Cardiac fibroblast (primary cell): ENCODE measurements around the gene BCHE.

ENCODE experiments used
- DNase-seq, 2 donors: peaks; one replicate each; pipeline versions ENCODE4 v3.0.0 to v3.0.0-alpha.2; 2010; ENCODE audit warnings: low read depth in 2 of 2
- H3K4me3 ChIP-seq, 2 donors: replicated peaks in 1 of 2; 1 replicate in 1 of 2; 2 replicates in 1 of 2; pipeline ENCODE4 v1.5.1; 2011; ENCODE audit warnings: low read depth in 2 of 2, low read length in 2 of 2, mild to moderate bottlenecking in 2 of 2, moderate library complexity in 1 of 2
- CTCF ChIP-seq: IDR thresholded peaks from one replicate; pipeline ENCODE4 v1.5.1; 2011; ENCODE audit warnings: low read depth, mild to moderate bottlenecking, low read length, inconsistent platforms

The BCHE gene

GRCh38 chr3:165749241-165749640, 88.0 kb downstream of the BCHE start:
- DNase-seq: no peak
- H3K4me3 ChIP-seq: no peak overlapping the region
- TF ChIP-seq CTCF: no peak

- no peak overlapping the region for H3K4me3 ChIP-seq
- DNase-seq: no peak
- no peak for TF ChIP-seq CTCF
These were observed 89.1 kb downstream of the BCHE start for GRCh38 chr3:165748094-165748493.

- no peak overlapping the region for H3K4me3 ChIP-seq
- no peak for TF ChIP-seq CTCF
- DNase-seq: no peak
These were observed 90.3 kb downstream of the BCHE start for GRCh38 chr3:165746874-165747273.

GRCh38 chr3:165744025-165744424, 93.2 kb downstream of the BCHE start:
- no peak for TF ChIP-seq CTCF

GRCh38 chr3:165742351-165742750, 94.9 kb downstream of the BCHE start:
- no peak for TF ChIP-seq CTCF
- no peak overlapping the region for H3K4me3 ChIP-seq
- DNase-seq: no peak

More at GRCh38 chr3:165744025-165744424, 93.2 kb downstream of the BCHE start:
- no peak overlapping the region for H3K4me3 ChIP-seq
- no peak for DNase-seq

GRCh38 chr3:165729756-165730155, 107.5 kb downstream of the BCHE start:
- no peak for TF ChIP-seq CTCF
- H3K4me3 ChIP-seq: no peak overlapping the region
- no peak for DNase-seq

- H3K4me3 ChIP-seq: no peak overlapping the region
- TF ChIP-seq CTCF: no peak
- no peak for DNase-seq
These were observed 108.3 kb downstream of the BCHE start for GRCh38 chr3:165728924-165729323.
